Colonic mucosa (tissue), 4 donors: ENCODE measurements around the gene TRAK2. TPM values are rescaled to one million over a fixed set of nuclear protein-coding genes. Genes with fewer than 3 reads are reported as not detected.

Experiments used
- DNase-seq: peaks from one replicate; pipeline ENCODE4 v3.0.0-alpha.2; 2020
- H3K27ac ChIP-seq: fragments of 200-600 bp; one replicate; pipeline ENCODE4 v1.8.0; 2021
- H3K27me3 ChIP-seq: fragments of 200-600 bp; one replicate; pipeline ENCODE4 v1.8.0; 2021
- H3K36me3 ChIP-seq: fragments of 200-600 bp; one replicate; pipeline ENCODE4 v1.8.0; 2021
- H3K4me1 ChIP-seq: fragments of 200-600 bp; one replicate; pipeline ENCODE4 v1.8.0; 2021; ENCODE audit warnings: mild to moderate bottlenecking
- H3K4me3 ChIP-seq: fragments of 200-600 bp; one replicate; pipeline ENCODE4 v1.8.0; 2021
- H3K9ac ChIP-seq, 2 donors: one replicate each; pipeline ENCODE4 v1.7.0; 2013; ENCODE audit warnings: control low read depth in 2 of 2, low read depth in 2 of 2, low read length in 2 of 2
- H3K9me3 ChIP-seq: fragments of 200-600 bp; one replicate; pipeline ENCODE4 v1.8.0; 2021
- CTCF ChIP-seq: fragments of 200-600 bp; IDR thresholded peaks from one replicate; pipeline ENCODE4 v1.8.0; 2022; ENCODE audit warnings: antibody characterized with exemption, mild to moderate bottlenecking
- intact Hi-C: fragments of 100-400 bp; cut with DNase I; formaldehyde crosslinking; loops from one replicate; pipeline ENCODE4 v1.14.1; 2022
- total RNA-seq, 2 donors: library from RNA; stranded (reverse); fragmentation: NEBNext Ultra II Directional in 1 of 2; extraction: Animal tissue kit (Norgen Biotek cat#: 25700) in 1 of 2; gene quantifications; one replicate each; pipeline ENCODE4 v1.2.1, GENCODE V29; 2021
- donor health status: healthy.
- donor health status: DM: no; HTN: no; CAD: no.
- donor health status: DM: no; HTN: no; CAD: no.

TRAK2 gene
- total RNA-seq, 2 donors from 2014 or later, result 40.0 to 50.3 TPM

DNA sequence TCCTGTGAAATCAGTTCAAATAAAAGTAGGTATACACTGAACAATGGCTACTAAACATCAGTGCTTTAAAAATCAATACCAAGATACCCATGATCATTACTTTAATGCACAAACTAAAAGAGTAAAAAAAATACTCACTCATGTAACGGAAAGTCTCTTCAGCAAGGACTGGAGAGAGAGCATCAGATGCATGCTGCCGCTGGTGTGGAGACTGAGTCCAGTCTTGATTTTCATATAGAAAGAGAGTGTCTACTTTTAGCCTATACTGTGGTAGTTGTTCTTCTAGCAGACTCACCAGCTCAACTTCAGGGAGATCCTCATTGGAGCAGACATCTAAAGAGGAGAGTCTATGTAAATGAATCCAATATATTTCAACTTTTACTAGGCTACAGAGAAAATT is 44.0 kb downstream of the TRAK2 start:
- no peaks in the 10 kb centered on the region for H3K36me3 ChIP-seq
- intact Hi-C loops, result no loop called here
- H3K27ac ChIP-seq, result no peak overlapping the region
- no peak overlapping the region for H3K4me3 ChIP-seq
- TF ChIP-seq CTCF, result no peak
- peak overlapping the region in 1 of 2 donors; percentile 16 for H3K9ac ChIP-seq
- peaks cover 4% of the 10 kb centered on the region for H3K4me1 ChIP-seq
- no peaks in the 10 kb centered on the region for H3K27me3 ChIP-seq
- no peak for DNase-seq
- H3K9me3 ChIP-seq, result no peaks in the 10 kb centered on the region

DNA sequence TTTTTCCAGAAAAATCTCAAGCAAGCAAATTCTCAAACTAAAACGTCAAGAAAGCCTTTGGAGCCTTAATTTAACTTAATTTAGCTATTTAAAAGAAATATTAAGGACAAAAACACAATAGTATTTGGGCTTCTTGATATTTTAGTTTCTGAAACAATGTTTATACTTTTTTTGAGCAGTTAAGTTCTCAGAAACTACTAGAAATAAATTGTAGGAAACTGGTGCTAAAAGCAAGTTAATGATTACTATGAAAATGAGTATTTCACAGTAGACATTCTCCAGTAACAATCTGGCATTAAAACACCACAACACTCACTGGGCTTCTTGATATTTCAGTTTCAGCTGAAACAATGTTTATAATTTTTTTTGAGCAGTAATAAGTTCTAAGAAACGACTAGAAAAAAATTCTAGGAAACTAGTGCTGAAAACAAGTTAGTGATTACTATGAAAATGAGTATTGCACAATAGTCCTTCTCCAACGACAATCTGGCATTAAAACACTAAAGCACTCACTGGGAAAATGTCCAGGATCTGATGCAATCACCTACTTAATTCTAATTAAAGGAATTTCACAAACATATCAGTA is 45.1 kb downstream of the TRAK2 start:
- no peak overlapping the region for H3K27ac ChIP-seq
- intact Hi-C loops, result no loop called here
- no peak for DNase-seq
- TF ChIP-seq CTCF, result no peak
- H3K4me1 ChIP-seq, result peaks cover 4% of the 10 kb centered on the region
- H3K9me3 ChIP-seq, result no peaks in the 10 kb centered on the region
- H3K9ac ChIP-seq, result peak overlapping the region in 1 of 2 donors; percentile 12
- no peaks in the 10 kb centered on the region for H3K36me3 ChIP-seq
- no peaks in the 10 kb centered on the region for H3K27me3 ChIP-seq
- H3K4me3 ChIP-seq, result no peak overlapping the region

DNA sequence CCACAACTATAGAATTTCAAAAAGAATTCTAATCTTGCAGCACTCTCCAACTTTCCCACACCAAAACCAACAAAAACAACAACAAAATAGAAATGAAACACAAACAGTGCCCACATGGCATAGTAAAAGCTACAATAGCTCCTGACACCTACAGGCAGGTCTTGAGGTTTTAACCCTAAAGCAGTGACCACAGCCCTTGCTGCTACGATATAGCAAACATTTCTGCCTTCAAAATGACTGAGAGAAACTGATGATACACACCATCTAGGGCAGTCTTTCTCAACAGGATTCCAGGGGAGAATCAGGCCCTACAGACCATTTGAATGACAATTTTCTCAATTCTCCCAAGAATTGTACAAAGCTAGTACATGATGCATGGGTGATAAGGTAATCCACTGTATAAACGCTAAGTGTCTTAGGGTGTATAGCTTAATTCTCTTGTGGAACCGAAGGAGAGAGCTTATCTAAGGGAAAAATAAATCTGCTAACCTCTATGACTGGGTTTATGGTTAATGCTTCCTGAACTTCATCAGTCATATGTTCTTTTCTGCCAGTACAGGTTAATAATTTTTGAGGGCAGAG is 46.5 kb downstream of the TRAK2 start:
- no peak for DNase-seq
- no peaks in the 10 kb centered on the region for H3K9me3 ChIP-seq
- H3K27me3 ChIP-seq, result no peaks in the 10 kb centered on the region
- intact Hi-C loops, result no loop called here
- no peak overlapping the region for H3K27ac ChIP-seq
- H3K4me3 ChIP-seq, result no peak overlapping the region
- peaks cover 4% of the 10 kb centered on the region for H3K4me1 ChIP-seq
- no peak for TF ChIP-seq CTCF
- H3K36me3 ChIP-seq, result no peaks in the 10 kb centered on the region
- H3K9ac ChIP-seq, result no peak overlapping the region

GRCh38 chr2:201403880-201404279 is 47.4 kb downstream of the TRAK2 start:
- Histone ChIP-seq H3K27me3 (no peaks in the 10 kb centered on the region), H3K27ac (no peak overlapping the region), H3K4me3 (no peak overlapping the region), H3K36me3 (no peaks in the 10 kb centered on the region), H3K9ac (no peak overlapping the region), H3K9me3 (no peaks in the 10 kb centered on the region), H3K4me1 (peaks cover 4% of the 10 kb centered on the region)
- no peak for TF ChIP-seq CTCF
- DNase-seq, result no peak
- intact Hi-C loops, result no loop called here

GRCh38 chr2:201402651-201403562 is 48.4 kb downstream of the TRAK2 start:
- Histone ChIP-seq H3K27ac (no peak overlapping the region), H3K4me1 (peaks cover 4% of the 10 kb centered on the region), H3K27me3 (no peaks in the 10 kb centered on the region), H3K9ac (no peak overlapping the region), H3K9me3 (no peaks in the 10 kb centered on the region), H3K36me3 (no peaks in the 10 kb centered on the region), H3K4me3 (no peak overlapping the region)
- no peak for TF ChIP-seq CTCF
- no peak for DNase-seq
- intact Hi-C loops, result no loop called here
